ENCODE results near the gene CXCR5. TPM values are rescaled to one million over a fixed set of nuclear protein-coding genes. Genes with fewer than 3 reads are reported as not detected.

The CXCR5 gene
- total and polyA plus RNA-seq, 2 donors (not counting 1 experiment from before 2014, with no cell fraction given), result not detected

- peak overlapping the region in 3 of 4 experiments; percentile 4 to 47 (median 25) for H3K4me3 ChIP-seq (replicated peaks in 1 of 4; ENCODE audit: control extremely low read depth in 1 of 4, insufficient read depth in 1 of 4, low read depth in 3 of 4, low read length in 4 of 4)
- H3K79me2 ChIP-seq (ENCODE audit: control insufficient read depth, insufficient read depth, low read length), result peaks cover 82% of the 10 kb centered on the region
- peaks cover 11% of the 10 kb centered on the region for H3K36me3 ChIP-seq (ENCODE audit: control insufficient read depth, insufficient read depth, low read length)
- H4K20me1 ChIP-seq (ENCODE audit: control insufficient read depth, extremely low read depth, insufficient read depth, low read length), result no peaks in the 10 kb centered on the region
- H3K4me1 ChIP-seq (ENCODE audit: control insufficient read depth, extremely low read depth, insufficient read depth, low read length), result peaks cover 76% of the 10 kb centered on the region
- no peak overlapping the region for H2AFZ ChIP-seq (ENCODE audit: low read length)
- TF ChIP-seq EZH2 (IDR thresholded peaks at IDR 0.05; ENCODE audit: low read length, missing control alignments) (no peak), CTCF (conservative IDR thresholded peaks at IDR 0.05 in 1 of 2, IDR thresholded peaks at IDR 0.05 in 1 of 2; ENCODE audit: low read depth in 1 of 2, low read length in 2 of 2) (no peak)
- peak in 1 of 2 donors; percentile 61 for DNase-seq (ENCODE audit: low read depth in 2 of 2)
- H3K9ac ChIP-seq (ENCODE audit: insufficient read depth, low read length), result peak overlapping the region; percentile 68
- H3K27ac ChIP-seq (ENCODE audit: insufficient read depth, low read length), result peak overlapping the region; percentile 90
- peak overlapping the region; percentile 70 for H3K4me2 ChIP-seq (ENCODE audit: extremely low read depth, insufficient read depth, low read length)
- H3K9me3 ChIP-seq (ENCODE audit: control insufficient read depth, insufficient read depth, low read depth, low read length), result no peaks in the 10 kb centered on the region
- H3K27me3 ChIP-seq (ENCODE audit: control insufficient read depth, insufficient read depth, low read length), result no peaks in the 10 kb centered on the region
Measured at GRCh38 chr11:118911113-118911879, 27.6 kb downstream of the CXCR5 start.

- Histone ChIP-seq H3K79me2 (ENCODE audit: control insufficient read depth, insufficient read depth, low read length) (peaks cover 81% of the 10 kb centered on the region), H3K4me3 (replicated peaks in 1 of 4; ENCODE audit: control extremely low read depth in 1 of 4, insufficient read depth in 1 of 4, low read depth in 3 of 4, low read length in 4 of 4) (peak overlapping the region in 2 of 4 experiments; percentile 25 to 47), H3K9ac (ENCODE audit: insufficient read depth, low read length) (peak overlapping the region; percentile 68), H3K9me3 (ENCODE audit: control insufficient read depth, insufficient read depth, low read depth, low read length) (no peaks in the 10 kb centered on the region), H2AFZ (ENCODE audit: low read length) (no peak overlapping the region), H3K27ac (ENCODE audit: insufficient read depth, low read length) (peak overlapping the region; percentile 90), H4K20me1 (ENCODE audit: control insufficient read depth, extremely low read depth, insufficient read depth, low read length) (no peaks in the 10 kb centered on the region), H3K4me1 (ENCODE audit: control insufficient read depth, extremely low read depth, insufficient read depth, low read length) (peaks cover 80% of the 10 kb centered on the region), H3K27me3 (ENCODE audit: control insufficient read depth, insufficient read depth, low read length) (no peaks in the 10 kb centered on the region), H3K36me3 (ENCODE audit: control insufficient read depth, insufficient read depth, low read length) (peaks cover 7% of the 10 kb centered on the region), H3K4me2 (ENCODE audit: extremely low read depth, insufficient read depth, low read length) (peak overlapping the region; percentile 70)
- TF ChIP-seq CTCF (conservative IDR thresholded peaks at IDR 0.05 in 1 of 2, IDR thresholded peaks at IDR 0.05 in 1 of 2; ENCODE audit: low read depth in 1 of 2, low read length in 2 of 2) (no peak), EZH2 (IDR thresholded peaks at IDR 0.05; ENCODE audit: low read length, missing control alignments) (no peak)
- DNase-seq (ENCODE audit: low read depth in 2 of 2), result peak; percentile 86 to 95
Measured at GRCh38 chr11:118911880-118912741, 28.4 kb downstream of the CXCR5 start.
